H1 (cell line): ENCODE data around the gene SCNN1G. TPM values are rescaled to one million over a fixed set of nuclear protein-coding genes. Genes with fewer than 3 reads are reported as not detected.

ENCODE experiments used
- CTCF ChIA-PET: fragments of 300-600 bp; sonication (Branson Sonifier 250); formaldehyde crosslinking; loops from one replicate; lab custom pipeline; 2021; ENCODE audit not compliant: partially characterized antibody; lab: Charles Lee
- POLR2A ChIA-PET: fragments of 300-600 bp; sonication (Branson Sonifier 250); formaldehyde crosslinking; loops from one replicate; lab custom pipeline; 2021; ENCODE audit warnings: inconsistent platforms; ENCODE audit not compliant: partially characterized antibody; lab: Charles Lee
- DNase-seq, 2 experiments: peaks; one replicate each; pipeline versions ENCODE4 v3.0.0 to v3.0.0-alpha.2; 2010 to 2022; ENCODE audit warnings: low spot score in 2 of 2, low read depth in 1 of 2, mixed read lengths in 1 of 2
- FAIRE-seq: peaks from 2 replicates; lab custom pipeline; 2011; peaks lifted over from hg19 to GRCh38; lab: Jason Lieb, UNC
- H2AFZ ChIP-seq: 2 replicates; pipeline ENCODE4 v1.8.1; 2012; ENCODE audit warnings: low read length, inconsistent platforms
- H2AK5ac ChIP-seq: 2 replicates; pipeline ENCODE4 v1.6.1; 2013; ENCODE audit warnings: low read depth, low read length
- H2BK120ac ChIP-seq: replicated peaks from 2 replicates; pipeline ENCODE3; 2013; ENCODE audit warnings: low read depth, low read length, inconsistent platforms
- H2BK12ac ChIP-seq: 2 replicates; pipeline ENCODE4 v1.6.1; 2013; ENCODE audit warnings: low read depth, low read length
- H2BK15ac ChIP-seq: 2 replicates; pipeline ENCODE4 v1.6.1; 2013; ENCODE audit warnings: low read length
- H2BK20ac ChIP-seq: 2 replicates; pipeline ENCODE4 v1.6.1; 2013; ENCODE audit warnings: low read length
- H2BK5ac ChIP-seq: 2 replicates; pipeline ENCODE4 v1.6.1; 2013; ENCODE audit warnings: low read depth, low read length
- H3K14ac ChIP-seq: 2 replicates; pipeline ENCODE4 v1.6.1; 2013; ENCODE audit warnings: inconsistent platforms; ENCODE audit not compliant: insufficient read length
- H3K18ac ChIP-seq: 2 replicates; pipeline ENCODE4 v1.6.1; 2013; ENCODE audit warnings: low read length; ENCODE audit errors: extremely low read depth
- H3K23ac ChIP-seq: 2 replicates; pipeline ENCODE4 v1.6.1; 2013; ENCODE audit warnings: inconsistent platforms; ENCODE audit not compliant: insufficient read length
- H3K23me2 ChIP-seq: 2 replicates; pipeline ENCODE4 v1.6.1; 2013; ENCODE audit warnings: low read depth, low read length
- H3K27ac ChIP-seq: 2 replicates; pipeline ENCODE4 v1.6.1; 2011; ENCODE audit warnings: low read depth, low read length, inconsistent platforms
- H3K27me3 ChIP-seq, 4 experiments: replicated peaks in 1 of 4; 1 replicate in 1 of 4; 2 replicates in 3 of 4; pipeline versions ENCODE4 v1.6.1 to v1.8.1; 2011 to 2013; ENCODE audit warnings: low read length in 3 of 4, mild to moderate bottlenecking in 3 of 4, inconsistent platforms in 2 of 4, mixed read lengths in 2 of 4, moderate library complexity in 1 of 4; ENCODE audit not compliant: control insufficient read depth in 3 of 4, insufficient read depth in 3 of 4; ENCODE audit errors: extremely low read depth in 1 of 4
- H3K36me3 ChIP-seq, 4 experiments: 2 replicates each; pipeline versions ENCODE4 v1.6.1 to v1.8.1; 2011 to 2013; ENCODE audit warnings: mild to moderate bottlenecking in 4 of 4, low read length in 3 of 4, moderate library complexity in 2 of 4, control low read depth in 1 of 4, inconsistent platforms in 1 of 4; ENCODE audit not compliant: insufficient read depth in 4 of 4, control insufficient read depth in 2 of 4
- H3K4ac ChIP-seq: replicated peaks from 2 replicates; pipeline ENCODE3; 2013; ENCODE audit warnings: low read length, low read depth, mixed read lengths, inconsistent platforms; ENCODE audit not compliant: insufficient read length
- H3K4me1 ChIP-seq, 4 experiments: replicated peaks in 1 of 4; 1 replicate in 1 of 4; 2 replicates in 3 of 4; pipeline versions ENCODE4 v1.6.1 to v1.8.1; 2011 to 2013; ENCODE audit warnings: low read length in 3 of 4, inconsistent platforms in 2 of 4, mixed read lengths in 1 of 4; ENCODE audit not compliant: insufficient read depth in 4 of 4, control insufficient read depth in 3 of 4
- H3K4me2 ChIP-seq, 2 experiments: 2 replicates each; pipeline versions ENCODE4 v1.6.1 to v1.8.1; 2011 to 2013; ENCODE audit warnings: low read depth in 2 of 2, low read length in 2 of 2, control low read depth in 1 of 2, inconsistent platforms in 1 of 2, mild to moderate bottlenecking in 1 of 2; ENCODE audit not compliant: insufficient read depth in 1 of 2
- H3K4me3 ChIP-seq, 4 experiments: fragments of 200-600, 300-600 bp in 1 of 4; sonication (generic), shearing (Covaris generic), sonication (Bioruptor Twin) in 1 of 4; 2 replicates each; pipeline versions ENCODE4 v1.5.1 to v1.8.1; 2011 to 2016; ENCODE audit warnings: low read length in 4 of 4, low read depth in 3 of 4, control low read depth in 2 of 4, inconsistent platforms in 2 of 4, mild to moderate bottlenecking in 2 of 4, mixed read lengths in 1 of 4, moderate library complexity in 1 of 4; ENCODE audit not compliant: insufficient read depth in 2 of 4; ENCODE audit errors: extremely low read depth in 1 of 4
- H3K56ac ChIP-seq: replicated peaks from 2 replicates; pipeline ENCODE3; 2013; ENCODE audit warnings: low read depth, mild to moderate bottlenecking, mixed read lengths, low read length, inconsistent platforms; ENCODE audit not compliant: insufficient read length
- H3K79me1 ChIP-seq: 2 replicates; pipeline ENCODE4 v1.6.1; 2013; ENCODE audit warnings: low read depth, low read length, control low read depth
- H3K79me2 ChIP-seq, 2 experiments: 2 replicates each; pipeline versions ENCODE4 v1.6.1 to v1.8.1; 2012 to 2013; ENCODE audit warnings: low read length in 2 of 2, mild to moderate bottlenecking in 2 of 2, inconsistent platforms in 1 of 2; ENCODE audit not compliant: insufficient read depth in 2 of 2, control insufficient read depth in 1 of 2
- H3K9ac ChIP-seq, 4 experiments: replicated peaks in 1 of 4; 1 replicate in 1 of 4; 2 replicates in 3 of 4; pipeline versions ENCODE4 v1.6.1 to v1.8.1; 2011 to 2013; ENCODE audit warnings: low read depth in 3 of 4, low read length in 3 of 4, control low read depth in 2 of 4, mild to moderate bottlenecking in 2 of 4, moderate library complexity in 2 of 4, inconsistent platforms in 1 of 4; ENCODE audit errors: extremely low read depth in 1 of 4
- H3K9me3 ChIP-seq, 2 experiments: 2 replicates each; pipeline versions ENCODE4 v1.6.1 to v1.8.1; 2012 to 2013; ENCODE audit warnings: mild to moderate bottlenecking in 2 of 2, moderate library complexity in 2 of 2, control low read depth in 1 of 2, inconsistent platforms in 1 of 2, low read depth in 1 of 2, low read length in 1 of 2, mixed read lengths in 1 of 2; ENCODE audit not compliant: insufficient read depth in 2 of 2
- H4K20me1 ChIP-seq, 2 experiments: replicated peaks in 1 of 2; 2 replicates each; pipeline versions ENCODE3 to v1.8.1; 2011 to 2013; ENCODE audit warnings: inconsistent platforms in 2 of 2, low read length in 2 of 2, mild to moderate bottlenecking in 1 of 2; ENCODE audit not compliant: insufficient read depth in 2 of 2, control insufficient read depth in 1 of 2
- H4K5ac ChIP-seq: 2 replicates; pipeline ENCODE4 v1.6.1; 2013; ENCODE audit warnings: low read length, low read depth, mixed read lengths, inconsistent platforms; ENCODE audit not compliant: insufficient read length
- H4K8ac ChIP-seq: 2 replicates; pipeline ENCODE4 v1.8.0; 2013; ENCODE audit warnings: mild to moderate bottlenecking, moderate library complexity, low read length, inconsistent platforms; ENCODE audit not compliant: insufficient read depth; ENCODE audit errors: extremely low read depth
- H4K91ac ChIP-seq: replicated peaks from 2 replicates; pipeline ENCODE3; 2013; ENCODE audit warnings: low read length, mixed read lengths, inconsistent platforms; ENCODE audit not compliant: insufficient read length
- ASH2L ChIP-seq: fragments of 200-600, 300-600 bp; sonication (generic); IDR thresholded peaks from one replicate; pipeline ENCODE4 v1.7.1; 2017; ENCODE audit warnings: low read length
- BACH1 ChIP-seq: IDR thresholded peaks from 2 replicates; pipeline ENCODE4 v1.6.1; 2012; ENCODE audit warnings: low read length, improper control_type of control experiment
- HDAC2 ChIP-seq, 2 experiments: fragments of 300-600 bp in 1 of 2; sonication (generic) in 1 of 2; IDR thresholded peaks; 2 replicates each; pipeline ENCODE4 v1.6.1; 2011 to 2012; ENCODE audit warnings: low read depth in 2 of 2, low read length in 2 of 2, mild to moderate bottlenecking in 2 of 2, moderate library complexity in 2 of 2, borderline replicate concordance in 1 of 2, inconsistent platforms in 1 of 2
- HDAC6 ChIP-seq: IDR thresholded peaks from one replicate; pipeline ENCODE4 v1.7.1; 2012; ENCODE audit warnings: low read depth, mild to moderate bottlenecking, inconsistent platforms, low read length, moderate library complexity
- JUN ChIP-seq: IDR thresholded peaks from 2 replicates; pipeline ENCODE4 v1.6.1; 2011; ENCODE audit warnings: low read depth, mild to moderate bottlenecking, improper control_type of control experiment, low read length
- JUND ChIP-seq: IDR thresholded peaks from 2 replicates; pipeline ENCODE4 v1.6.1; 2011; ENCODE audit warnings: mild to moderate bottlenecking, improper control_type of control experiment, low read length
- KDM4A ChIP-seq: IDR thresholded peaks from one replicate; pipeline ENCODE4 v1.7.1; 2012; ENCODE audit warnings: low read depth, mild to moderate bottlenecking, moderate library complexity, low read length, inconsistent platforms; ENCODE audit not compliant: severe bottlenecking
- KDM5A ChIP-seq: fragments of 200-600 bp; IDR thresholded peaks from 2 replicates; pipeline ENCODE4 v1.7.1; 2012; ENCODE audit warnings: mild to moderate bottlenecking, low read length, inconsistent platforms, mixed read lengths
- MAFK ChIP-seq: IDR thresholded peaks from 2 replicates; pipeline ENCODE4 v1.6.1; 2012; ENCODE audit warnings: low read depth, mild to moderate bottlenecking, improper control_type of control experiment, low read length
- SIRT6 ChIP-seq: IDR thresholded peaks from one replicate; pipeline ENCODE4 v1.7.1; 2012; ENCODE audit warnings: low read length, inconsistent platforms
- SP4 ChIP-seq: IDR thresholded peaks from 2 replicates; pipeline ENCODE4 v1.6.1; 2012; ENCODE audit warnings: low read length, inconsistent platforms
- SUZ12 ChIP-seq: fragments of 200-600 bp; sonication (generic); IDR thresholded peaks from 2 replicates; pipeline ENCODE4 v1.6.1; 2012; ENCODE audit warnings: mild to moderate bottlenecking, inconsistent platforms, low read length, moderate library complexity, mixed read lengths
- TAF7 ChIP-seq: optimal IDR thresholded peaks from 2 replicates; pipeline ENCODE3; 2011; ENCODE audit warnings: low read depth, mild to moderate bottlenecking, inconsistent platforms, low read length, moderate library complexity, borderline replicate concordance
- YY1 ChIP-seq: IDR thresholded peaks from 2 replicates; pipeline ENCODE4 v1.6.1; 2011; ENCODE audit warnings: low read depth, mild to moderate bottlenecking, low read length
- WGBS, 2 experiments: shearing (Covaris generic) in 1 of 2; methylation state at CpG; one replicate each; pipeline versions ENCODE4 v1.1.6 to v1.1.7; 2013 to 2015; ENCODE audit warnings: low lambda C conversion rate in 2 of 2, mixed read lengths in 2 of 2, inconsistent platforms in 1 of 2, low coverage in 1 of 2, missing lambda C conversion rate in 1 of 2; ENCODE audit not compliant: insufficient replicate concordance in 2 of 2, insufficient coverage in 1 of 2, insufficient read length in 1 of 2; ENCODE audit errors: extremely low coverage in 1 of 2, missing lambda C conversion rate in 1 of 2; 5-methylcytosine and 5-hydroxymethylcytosine counted together
- polyA plus RNA-seq, 7 experiments: library from polyadenylated mRNA; depleted of rRNA in 3 of 7; stranded (reverse) in 5 of 7; unstranded in 2 of 7; fragments of >200 nt in 5 of 7; fragments of 200-250 nt in 2 of 7; gene quantifications; 1 replicate in 5 of 7; 2 replicates in 1 of 7; 4 replicates in 1 of 7; pipeline versions ENCODE4 v1.2.1 to v1.2.3, GENCODE V29; 2011 to 2013; ENCODE audit warnings: missing spikeins in 2 of 7, mixed read lengths in 2 of 7
- total RNA-seq: library from RNA; stranded (reverse); fragmentation: NEBNext Ultra II Directional; extraction: Animal tissue kit (Norgen Biotek cat#: 25700); gene quantifications from 2 replicates; pipeline ENCODE4 v1.2.1, GENCODE V29; 2021

Gene SCNN1G
- total and polyA plus RNA-seq, 2 of the 8 experiments (the other 6 are each of a cell fraction or from before 2014, with no cell fraction given) = 0.73 to 1.1 TPM

- no peaks in the 10 kb centered on the region for H3K23me2 ChIP-seq
- H3K9me3 ChIP-seq = no peaks in the 10 kb centered on the region
- no peak overlapping the region for H2BK120ac ChIP-seq
- no peak overlapping the region for H3K23ac ChIP-seq
- H2AFZ ChIP-seq = no peak overlapping the region
- ChIA-PET POLR2A (no interaction called here), CTCF (no interaction called here)
- H3K79me2 ChIP-seq = no peaks in the 10 kb centered on the region
- H3K18ac ChIP-seq = no peak overlapping the region
- H3K4me3 ChIP-seq = no peak overlapping the region
- no peak overlapping the region for H3K4me2 ChIP-seq
- no peak overlapping the region for H4K91ac ChIP-seq
- H2BK15ac ChIP-seq = no peak overlapping the region
- H3K14ac ChIP-seq = no peak overlapping the region
- 89% methylated on average over 9 of the region's 9 CpGs; no CpG with 5 or more reads in 1 of the 2 experiments for WGBS, 2 experiments
- H3K4me1 ChIP-seq = peaks cover 5 to 20% (median 8%) of the 10 kb centered on the region in 4 experiments; a peak in 6 of 7 replicates
- no peak overlapping the region for H4K8ac ChIP-seq
- no peaks in the 10 kb centered on the region for H3K79me1 ChIP-seq
- H3K27me3 ChIP-seq = no peaks in the 10 kb centered on the region
- no peak overlapping the region for H2BK5ac ChIP-seq
- no peak for DNase-seq
- no peak overlapping the region for H4K5ac ChIP-seq
- no peak overlapping the region for H3K56ac ChIP-seq
- H3K36me3 ChIP-seq = peaks cover 0 to 6% (median 0%) of the 10 kb centered on the region in 4 experiments; a peak in 2 of 8 replicates
- no peak overlapping the region for H2BK20ac ChIP-seq
- no peak overlapping the region for H2BK12ac ChIP-seq
- no peak overlapping the region for H3K4ac ChIP-seq
- no peak for FAIRE-seq
- no peak overlapping the region for H3K9ac ChIP-seq
- no peaks in the 10 kb centered on the region for H4K20me1 ChIP-seq
- no peak overlapping the region; the same call in 1 of the 2 replicates for H2AK5ac ChIP-seq
- no peak overlapping the region for H3K27ac ChIP-seq
- TF ChIP-seq KDM5A (no peak), YY1 (no peak), HDAC6 (no peak), BACH1 (no peak), MAFK (no peak), SP4 (no peak), SUZ12 (no peak), JUN (no peak), HDAC2 (IDR thresholded peaks at IDR 0.05; ENCODE audit: borderline replicate concordance in 1 of 2, low read depth in 2 of 2, low read length in 2 of 2) (no peak), KDM4A (no peak), TAF7 (no peak), ASH2L (no peak), JUND (no peak), SIRT6 (no peak)
Measured at GRCh38 chr16:23194497-23195221, 12.1 kb downstream of the SCNN1G start.
